ENCODE results near the gene CCSAP.

DNA sequence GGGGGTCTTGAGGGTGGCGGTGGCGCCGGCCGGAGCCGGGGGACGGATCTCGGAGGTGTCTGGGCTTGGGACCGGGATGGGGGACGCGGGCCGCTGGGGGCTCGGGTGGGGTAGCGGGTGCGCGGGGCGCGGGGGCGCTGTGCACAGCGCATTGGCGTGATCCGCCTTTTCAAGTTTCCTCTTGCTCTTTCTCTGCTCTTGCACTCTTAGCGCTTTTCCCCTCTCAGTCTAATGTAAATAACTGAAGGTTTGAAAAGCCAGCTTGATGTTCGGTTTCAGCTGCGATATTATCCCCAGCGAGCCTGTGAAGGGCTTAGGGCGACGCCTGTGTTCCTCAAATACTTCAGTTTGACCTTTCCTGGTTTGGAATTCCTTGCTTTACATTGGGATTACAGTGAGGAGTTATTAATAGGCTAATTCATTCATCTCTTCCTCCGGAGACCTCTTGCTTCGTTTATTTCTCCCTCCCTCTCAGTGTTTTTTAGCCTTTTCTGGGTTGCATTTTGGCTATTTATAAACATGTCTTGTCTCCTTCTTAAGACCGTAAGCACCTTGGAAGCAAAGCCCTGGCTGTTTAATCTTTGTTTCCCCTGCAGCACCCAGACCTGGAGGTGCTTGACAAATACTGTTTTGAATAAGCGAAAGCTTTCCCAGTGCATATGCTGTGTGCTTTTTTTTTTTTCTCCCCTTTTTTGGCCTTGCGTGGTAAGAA, 71.2 kb downstream of the CCSAP start:
- TF ChIP-seq, protein P1, sequence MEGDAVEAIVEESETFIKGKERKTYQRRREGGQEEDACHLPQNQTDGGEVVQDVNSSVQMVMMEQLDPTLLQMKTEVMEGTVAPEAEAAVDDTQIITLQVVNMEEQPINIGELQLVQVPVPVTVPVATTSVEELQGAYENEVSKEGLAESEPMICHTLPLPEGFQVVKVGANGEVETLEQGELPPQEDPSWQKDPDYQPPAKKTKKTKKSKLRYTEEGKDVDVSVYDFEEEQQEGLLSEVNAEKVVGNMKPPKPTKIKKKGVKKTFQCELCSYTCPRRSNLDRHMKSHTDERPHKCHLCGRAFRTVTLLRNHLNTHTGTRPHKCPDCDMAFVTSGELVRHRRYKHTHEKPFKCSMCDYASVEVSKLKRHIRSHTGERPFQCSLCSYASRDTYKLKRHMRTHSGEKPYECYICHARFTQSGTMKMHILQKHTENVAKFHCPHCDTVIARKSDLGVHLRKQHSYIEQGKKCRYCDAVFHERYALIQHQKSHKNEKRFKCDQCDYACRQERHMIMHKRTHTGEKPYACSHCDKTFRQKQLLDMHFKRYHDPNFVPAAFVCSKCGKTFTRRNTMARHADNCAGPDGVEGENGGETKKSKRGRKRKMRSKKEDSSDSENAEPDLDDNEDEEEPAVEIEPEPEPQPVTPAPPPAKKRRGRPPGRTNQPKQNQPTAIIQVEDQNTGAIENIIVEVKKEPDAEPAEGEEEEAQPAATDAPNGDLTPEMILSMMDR (IDR thresholded peaks at IDR 0.05) = no peak
- TF ChIP-seq POLR2A (IDR thresholded peaks at IDR 0.05) = no peak
